IPS-NIHi11 (cell line): ENCODE measurements around the gene INPP5F.

Experiments
- DNase-seq: peaks from one replicate; pipeline ENCODE4 v3.0.0; 2012; ENCODE audit warnings: mixed read lengths, low spot score

Gene INPP5F

DNA sequence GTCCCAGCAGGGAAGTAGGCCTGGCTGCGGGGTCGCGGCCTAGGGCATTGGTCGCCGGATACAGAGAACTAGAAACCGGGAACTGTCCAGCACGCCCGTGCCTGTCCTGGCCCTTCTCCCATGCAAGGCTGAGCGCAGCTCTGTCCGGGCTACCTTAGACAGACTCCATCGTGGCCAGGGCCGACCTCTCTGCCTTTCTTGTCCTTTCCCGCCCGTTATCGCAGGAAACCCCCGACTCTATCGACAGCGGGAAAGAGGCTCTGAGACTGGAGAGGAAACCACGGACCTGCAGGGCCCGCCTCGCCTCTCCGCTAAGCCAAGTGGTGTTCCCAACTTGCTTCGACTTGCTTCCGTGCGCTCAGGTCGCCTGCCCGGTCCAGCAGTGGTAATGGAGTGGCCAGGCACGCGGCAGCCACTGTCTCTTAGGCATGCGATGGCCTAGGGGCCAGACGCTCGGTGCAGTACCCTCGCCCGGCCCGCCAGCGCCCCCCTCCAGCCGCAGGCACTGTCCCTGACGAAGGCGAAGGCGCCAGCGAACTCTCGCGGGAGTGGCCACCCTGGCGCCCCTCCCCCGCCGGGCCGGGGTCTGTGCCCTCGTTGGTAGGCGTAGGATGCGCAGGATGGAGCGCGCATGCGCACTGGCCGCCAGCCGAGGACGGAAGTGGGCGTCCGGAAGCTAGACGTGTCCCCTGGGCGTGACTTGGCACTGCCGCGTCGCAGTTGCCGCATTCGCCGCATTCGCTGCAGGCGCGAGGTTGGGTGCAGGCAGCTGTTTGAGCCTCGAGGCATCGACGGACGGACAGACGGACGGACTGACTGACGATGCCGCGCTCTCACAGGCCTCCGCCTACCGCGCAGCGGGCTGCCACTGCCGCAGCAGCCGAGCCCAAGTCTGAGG is 92.4 kb downstream of the INPP5F start:
- peak; percentile 89 for DNase-seq

DNA sequence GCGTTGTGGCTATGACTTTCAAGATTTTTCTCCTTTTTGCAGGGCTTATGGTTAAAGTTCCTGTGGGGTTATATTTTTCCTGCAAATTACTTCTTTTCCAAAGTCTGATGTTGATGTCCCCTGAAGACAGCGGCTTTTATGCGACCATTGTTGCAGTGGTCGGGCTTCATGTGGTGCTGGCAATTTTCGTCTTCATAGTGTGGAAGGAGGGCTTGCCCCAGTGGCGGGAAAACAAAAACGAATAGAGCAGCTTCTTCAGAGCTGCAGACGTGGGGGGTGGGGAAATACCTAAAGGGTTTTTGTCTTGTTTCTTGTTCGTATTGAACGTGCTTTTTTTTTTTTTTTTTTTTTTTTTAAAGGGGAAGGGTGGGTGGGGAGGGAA is 93.0 kb downstream of the INPP5F start:
- DNase-seq = peak; percentile 34

DNA sequence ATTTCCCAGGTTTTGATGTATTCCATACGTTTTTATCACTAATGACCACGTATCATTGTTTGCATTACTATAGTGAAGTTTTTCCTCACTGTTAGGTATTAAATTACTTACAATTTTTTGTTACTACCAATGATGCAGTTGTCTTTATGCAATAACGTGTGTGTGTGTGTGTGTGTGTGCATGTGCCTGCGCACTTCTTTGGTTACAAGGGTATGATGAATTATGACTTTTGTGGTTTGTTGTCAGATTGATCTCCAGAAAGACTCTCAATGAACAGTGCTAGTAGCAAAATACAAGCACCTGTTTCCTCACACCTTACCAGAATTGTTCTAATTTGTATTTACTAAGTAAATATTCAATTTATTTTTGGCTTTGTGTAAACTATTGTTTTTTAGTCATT is 95.3 kb downstream of the INPP5F start:
- DNase-seq = no peak

DNA sequence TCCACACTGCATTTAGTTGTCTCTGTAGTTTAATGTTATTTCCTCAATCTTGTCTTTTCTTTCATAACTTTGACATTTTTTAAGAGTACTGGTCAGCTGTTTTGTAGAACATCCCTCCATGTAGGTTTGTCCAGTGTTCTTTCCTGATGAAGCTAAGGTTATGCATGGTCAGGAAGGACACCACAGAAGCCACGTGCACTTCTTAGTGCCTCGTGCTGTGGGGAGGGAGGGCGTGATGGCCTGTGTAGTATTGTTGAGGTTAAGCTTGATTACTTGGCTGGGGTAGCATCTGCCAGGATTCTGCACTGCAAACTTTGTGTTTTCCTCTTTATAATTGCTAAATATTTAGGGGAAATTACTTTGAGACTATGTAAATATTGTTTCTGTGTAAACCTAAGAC is 98.4 kb downstream of the INPP5F start:
- no peak for DNase-seq

DNA sequence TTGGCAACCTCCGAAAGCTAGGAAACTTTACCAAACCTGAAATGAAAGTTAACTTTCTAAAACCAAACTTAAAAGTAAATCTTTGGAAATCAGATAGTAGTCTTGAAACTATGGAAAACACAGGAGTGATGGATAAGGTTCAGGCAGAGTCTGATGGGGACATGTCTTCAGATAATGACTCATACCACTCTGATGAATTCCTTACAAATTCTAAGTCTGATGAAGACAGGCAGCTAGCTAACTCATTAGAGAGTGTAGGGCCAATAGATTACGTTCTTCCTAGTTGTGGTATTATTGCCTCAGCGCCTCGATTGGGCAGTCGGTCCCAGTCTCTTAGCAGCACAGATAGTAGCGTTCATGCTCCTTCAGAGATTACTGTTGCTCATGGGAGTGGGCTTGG is 100.9 kb downstream of the INPP5F start:
- DNase-seq = no peak

DNA sequence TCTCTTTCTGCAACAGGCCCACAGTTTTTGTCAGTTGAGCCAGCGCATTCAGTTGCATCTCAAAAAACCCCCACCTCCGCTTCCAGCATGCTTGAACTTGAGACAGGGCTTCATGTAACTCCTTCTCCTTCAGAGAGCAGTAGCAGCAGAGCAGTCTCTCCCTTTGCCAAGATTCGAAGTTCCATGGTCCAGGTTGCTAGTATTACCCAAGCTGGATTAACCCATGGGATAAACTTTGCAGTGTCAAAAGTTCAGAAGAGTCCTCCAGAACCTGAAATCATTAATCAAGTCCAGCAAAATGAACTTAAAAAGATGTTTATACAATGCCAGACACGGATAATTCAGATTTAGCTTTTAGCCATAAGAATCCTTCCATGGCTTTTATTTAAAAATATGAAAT is 101.6 kb downstream of the INPP5F start:
- DNase-seq = no peak

DNA sequence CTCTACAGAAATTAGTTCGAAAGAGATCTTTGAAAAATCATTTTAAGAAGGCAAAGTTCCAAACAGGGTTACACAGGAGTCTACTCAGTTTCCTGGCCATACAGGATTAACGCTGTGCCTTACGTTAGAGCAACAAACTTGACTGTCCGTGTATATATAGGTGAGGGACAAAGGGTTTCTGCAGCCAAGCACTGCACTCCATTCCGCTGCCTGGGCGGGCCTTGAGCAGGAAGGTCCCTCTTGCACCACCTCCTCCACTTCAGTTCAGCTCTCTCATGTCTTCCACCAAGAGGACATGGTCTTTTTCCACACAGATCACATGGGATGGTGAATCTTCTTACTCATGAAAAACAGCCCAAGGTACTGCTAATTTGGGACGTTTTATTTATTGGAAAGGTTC is 103.6 kb downstream of the INPP5F start:
- DNase-seq = no peak

DNA sequence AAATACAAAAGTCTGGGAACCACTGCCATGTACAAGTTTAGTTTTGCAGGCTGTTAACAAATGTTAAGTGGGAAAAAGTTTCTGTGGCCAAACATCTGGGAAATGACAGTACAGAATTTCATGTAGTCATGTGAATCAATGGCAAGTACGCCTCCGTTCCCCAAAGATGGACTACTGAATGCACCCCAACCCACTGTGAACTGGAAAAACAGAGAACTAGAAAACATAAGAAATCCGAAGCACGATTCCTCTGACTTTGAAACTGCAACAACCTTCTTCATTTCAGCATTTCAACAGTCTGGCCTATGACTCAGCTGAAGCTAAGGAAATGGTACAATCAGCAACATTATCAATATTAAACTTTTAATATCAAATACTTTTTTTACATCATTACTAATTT is 105.0 kb downstream of the INPP5F start:
- DNase-seq = no peak

DNA sequence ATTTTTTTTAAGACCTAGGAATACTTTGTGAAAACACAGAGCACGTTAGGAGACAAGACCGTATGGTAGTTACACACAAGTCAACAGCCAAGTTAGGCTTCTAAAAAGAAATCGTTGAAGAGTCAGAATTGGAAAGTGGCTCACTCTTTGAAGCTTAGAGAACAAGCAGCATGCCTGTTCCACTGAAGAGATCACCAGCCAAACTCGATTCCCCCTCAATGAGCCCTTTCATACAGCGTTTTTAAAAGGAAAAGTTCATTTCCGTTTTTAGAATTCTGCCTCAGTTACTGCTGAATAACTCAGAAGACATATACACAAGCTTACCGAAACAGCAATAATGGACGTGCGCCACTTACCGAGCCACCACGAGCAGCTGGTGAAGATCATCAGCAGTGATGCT is 105.8 kb downstream of the INPP5F start:
- DNase-seq = no peak

DNA sequence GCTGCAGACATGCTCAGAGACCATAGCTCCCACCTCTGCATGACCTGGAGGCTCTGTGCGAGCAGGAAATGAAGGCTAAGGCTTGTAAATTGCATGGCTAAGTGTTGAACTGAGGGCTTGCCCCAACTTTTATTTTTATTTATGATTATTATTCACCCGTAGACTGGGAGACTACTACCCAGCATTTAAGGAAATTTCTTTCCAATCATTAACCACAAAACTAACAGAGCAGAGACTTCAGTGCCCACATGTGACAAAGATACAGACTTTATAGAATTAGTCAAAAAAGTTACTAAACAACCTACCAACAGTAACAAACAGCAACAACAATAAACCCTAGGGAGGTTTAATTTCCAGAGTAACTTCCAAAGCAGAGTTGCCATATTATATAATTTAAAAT is 107.1 kb downstream of the INPP5F start:
- no peak for DNase-seq

DNA sequence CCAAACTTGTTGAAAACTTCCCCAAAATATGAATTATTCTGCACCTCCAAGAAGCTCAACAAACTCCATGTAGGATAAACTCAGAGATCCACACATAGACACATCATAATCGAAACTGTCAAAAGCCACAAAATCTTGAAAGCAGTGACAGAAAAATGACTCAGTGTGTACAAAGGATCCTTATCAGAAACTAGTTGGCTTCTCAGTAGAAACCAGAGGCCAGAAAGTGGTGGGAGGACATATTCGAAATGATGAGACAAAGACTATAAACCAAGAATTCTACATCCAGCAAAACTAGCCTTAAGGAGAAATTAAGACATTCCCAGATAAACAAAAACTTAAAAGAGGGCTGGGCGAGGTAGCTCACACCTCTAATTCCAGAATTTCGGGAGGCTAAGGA is 108.3 kb downstream of the INPP5F start:
- no peak for DNase-seq

DNA sequence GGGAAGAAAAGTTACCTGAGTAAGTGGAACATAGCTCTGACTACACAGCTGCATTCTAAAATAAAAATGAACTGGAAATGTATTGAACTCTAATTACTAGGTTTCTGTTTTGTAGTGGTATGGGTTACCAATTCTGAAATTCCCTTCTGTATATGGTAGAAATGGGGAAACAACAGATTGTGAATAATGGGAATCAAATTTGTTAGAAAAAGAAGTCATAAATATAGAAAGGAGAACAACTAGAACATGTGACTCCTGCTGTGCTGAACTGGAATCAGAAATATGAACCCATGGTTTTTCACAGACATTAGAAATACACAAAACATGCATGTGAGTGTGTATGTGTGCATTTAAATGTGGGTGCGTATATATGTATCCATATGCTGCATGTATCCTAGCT is 119.8 kb downstream of the INPP5F start:
- DNase-seq = no peak

DNA sequence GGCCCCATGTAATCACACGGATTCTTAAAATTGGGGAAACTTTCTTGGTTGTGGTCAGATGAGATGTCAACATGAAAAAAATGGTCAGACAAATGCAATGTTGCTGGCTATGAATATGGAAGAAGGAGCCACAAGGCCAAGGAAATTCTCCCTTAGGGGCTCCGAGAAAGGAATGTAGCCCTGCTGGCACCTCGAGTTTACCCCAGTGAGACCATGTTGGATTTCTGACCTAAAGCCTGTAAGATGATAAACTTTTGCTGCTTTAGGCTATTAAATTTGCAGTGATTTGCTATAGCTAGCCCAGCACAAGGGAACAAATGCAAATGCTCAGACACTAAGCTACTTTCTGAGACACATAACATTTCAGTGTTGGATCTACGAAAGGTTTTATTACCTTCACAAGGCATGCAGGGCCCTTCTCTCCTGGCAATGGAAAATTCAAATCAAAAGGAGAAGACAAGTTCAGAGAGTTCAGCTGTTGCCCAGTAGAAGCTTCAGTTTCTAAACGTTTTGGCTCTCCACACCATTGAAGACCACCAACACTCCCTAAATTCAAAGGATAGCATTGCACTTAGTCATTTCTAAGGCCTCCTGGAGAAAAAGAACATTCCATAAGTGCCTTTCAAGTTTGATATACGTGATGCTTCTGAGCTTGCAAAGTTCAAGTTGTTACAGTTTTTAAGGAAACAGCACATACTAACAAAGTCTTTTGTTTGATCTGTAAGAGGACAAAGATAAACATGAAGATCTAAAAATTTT is 123.4 kb downstream of the INPP5F start:
- DNase-seq = no peak

DNA sequence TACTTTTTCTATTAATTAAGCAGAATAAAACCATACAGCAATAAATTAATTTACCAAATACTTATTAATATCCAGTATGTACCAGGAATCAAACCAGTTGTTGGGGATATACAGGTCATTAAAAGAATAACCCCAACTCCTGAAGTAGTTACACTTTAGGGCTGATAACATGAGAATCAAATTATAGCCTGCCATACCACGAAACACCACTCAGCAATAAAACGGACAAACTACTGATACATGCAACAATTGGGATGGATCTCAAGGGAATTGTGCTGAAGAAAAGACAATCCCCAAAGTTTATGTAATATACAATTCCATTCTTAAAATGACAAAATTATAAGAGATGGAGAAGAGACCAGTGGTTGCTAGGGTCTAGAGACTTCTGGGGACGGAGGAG is 124.1 kb downstream of the INPP5F start:
- no peak for DNase-seq

DNA sequence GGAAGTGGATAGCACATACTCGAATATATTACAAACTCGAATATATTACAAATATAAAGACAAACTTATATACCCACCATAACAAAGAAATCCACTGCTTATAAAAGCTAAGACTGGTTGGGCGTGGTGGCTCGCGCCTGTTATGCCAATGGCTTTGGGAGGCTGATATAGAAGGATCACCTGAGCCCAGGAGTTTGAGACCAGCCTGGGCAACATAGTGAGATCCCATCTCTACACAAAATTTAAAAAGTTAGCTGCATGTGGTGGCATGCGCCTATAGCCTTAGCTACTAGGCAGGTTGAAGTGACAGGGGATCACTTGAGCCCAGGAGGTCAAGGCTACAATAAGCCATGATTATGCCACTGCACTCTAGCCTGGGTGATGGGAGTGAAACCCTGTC is 126.4 kb downstream of the INPP5F start:
- no peak for DNase-seq

DNA sequence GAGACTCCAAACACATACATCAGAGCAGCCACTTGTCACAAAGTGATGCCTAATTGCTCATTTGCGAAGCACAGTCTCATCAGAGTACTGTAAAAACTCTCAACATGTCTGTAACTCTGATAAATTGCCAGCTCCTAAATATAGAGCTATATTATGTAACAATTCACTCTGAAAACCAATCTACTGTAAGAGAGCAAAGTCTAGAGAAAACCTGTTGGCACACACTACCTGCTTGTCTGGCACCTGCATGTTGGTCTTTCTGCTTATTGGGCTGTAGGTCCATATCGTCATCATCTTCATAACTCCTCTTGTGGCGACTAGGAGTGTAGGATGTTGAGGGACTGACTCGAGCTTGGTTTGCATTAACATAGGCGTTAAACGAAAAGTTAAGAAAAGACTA is 127.0 kb downstream of the INPP5F start:
- no peak for DNase-seq

DNA sequence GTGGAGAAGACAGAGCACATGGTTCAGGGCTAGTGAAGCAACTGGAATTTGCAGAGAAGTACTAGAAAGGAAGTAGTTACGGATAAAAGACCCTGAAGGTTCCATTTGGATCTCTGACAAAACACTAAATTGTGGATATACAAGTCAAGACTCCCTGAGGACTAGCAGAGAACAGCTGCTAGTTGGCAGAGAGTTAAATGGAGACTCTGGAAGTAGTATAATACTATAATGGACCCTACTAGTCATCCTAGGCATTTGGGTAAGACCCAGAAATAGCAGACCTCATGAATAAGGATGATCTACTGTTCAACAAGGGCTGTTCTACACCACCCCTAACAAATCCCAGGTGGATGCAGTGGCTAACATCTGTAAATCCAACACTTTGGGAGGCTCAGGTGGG is 127.7 kb downstream of the INPP5F start:
- no peak for DNase-seq

DNA sequence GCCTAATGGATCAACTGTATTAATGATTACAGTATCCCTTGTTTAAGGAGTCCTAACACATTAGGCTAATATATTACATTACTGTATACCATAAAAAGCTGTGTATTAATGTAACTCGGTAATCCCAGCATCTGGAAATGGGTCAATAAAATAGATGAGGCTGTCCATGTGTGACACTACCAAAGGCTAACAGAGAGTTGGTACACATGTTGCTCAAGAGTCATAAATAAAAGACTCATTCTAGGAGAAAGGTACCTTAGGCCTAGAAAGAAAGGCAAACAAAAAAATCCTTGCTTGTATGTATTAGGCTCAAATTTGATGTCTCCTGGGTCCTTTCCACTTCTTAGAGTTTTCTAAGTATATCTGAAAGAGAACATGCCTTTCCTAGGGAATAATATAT is 132.2 kb downstream of the INPP5F start:
- DNase-seq = no peak

DNA sequence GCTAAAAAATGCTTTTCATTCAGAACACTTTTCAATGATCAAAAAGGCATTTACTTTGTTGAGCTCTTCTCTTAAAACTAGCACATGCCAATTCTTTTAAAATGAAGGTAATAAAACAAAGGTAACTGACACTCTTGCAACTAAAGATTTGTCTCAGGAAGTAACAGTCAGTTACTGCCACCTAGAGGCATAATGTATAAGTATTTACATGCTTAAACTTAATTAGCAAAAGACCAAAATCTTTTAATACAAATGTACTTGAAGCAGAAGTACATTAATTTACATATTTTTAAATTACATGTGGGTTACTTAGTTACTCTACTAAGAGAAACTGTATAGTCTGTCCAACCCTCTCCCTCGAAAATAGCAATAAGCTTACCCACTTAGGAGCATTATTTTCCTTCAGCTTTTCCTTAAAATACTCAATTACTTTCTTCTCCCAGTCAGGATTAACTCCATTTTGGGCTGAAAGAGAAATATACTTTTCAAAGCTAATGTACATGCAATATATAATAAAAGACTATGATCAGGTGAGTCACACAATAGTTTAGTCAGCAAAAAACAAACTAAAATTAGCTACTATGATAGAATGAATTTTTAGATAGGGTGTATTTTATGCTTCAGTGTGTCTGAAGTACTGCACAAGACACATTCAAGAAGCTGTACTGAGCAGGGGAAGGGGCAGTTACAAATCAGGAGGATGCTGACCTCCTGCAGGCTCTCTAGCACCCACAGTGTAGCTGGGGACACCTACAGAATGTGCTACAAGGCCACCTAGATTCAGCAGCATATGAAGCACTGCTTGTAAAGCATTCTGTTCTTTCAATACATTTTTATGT is 133.8 kb downstream of the INPP5F start:
- DNase-seq = no peak

DNA sequence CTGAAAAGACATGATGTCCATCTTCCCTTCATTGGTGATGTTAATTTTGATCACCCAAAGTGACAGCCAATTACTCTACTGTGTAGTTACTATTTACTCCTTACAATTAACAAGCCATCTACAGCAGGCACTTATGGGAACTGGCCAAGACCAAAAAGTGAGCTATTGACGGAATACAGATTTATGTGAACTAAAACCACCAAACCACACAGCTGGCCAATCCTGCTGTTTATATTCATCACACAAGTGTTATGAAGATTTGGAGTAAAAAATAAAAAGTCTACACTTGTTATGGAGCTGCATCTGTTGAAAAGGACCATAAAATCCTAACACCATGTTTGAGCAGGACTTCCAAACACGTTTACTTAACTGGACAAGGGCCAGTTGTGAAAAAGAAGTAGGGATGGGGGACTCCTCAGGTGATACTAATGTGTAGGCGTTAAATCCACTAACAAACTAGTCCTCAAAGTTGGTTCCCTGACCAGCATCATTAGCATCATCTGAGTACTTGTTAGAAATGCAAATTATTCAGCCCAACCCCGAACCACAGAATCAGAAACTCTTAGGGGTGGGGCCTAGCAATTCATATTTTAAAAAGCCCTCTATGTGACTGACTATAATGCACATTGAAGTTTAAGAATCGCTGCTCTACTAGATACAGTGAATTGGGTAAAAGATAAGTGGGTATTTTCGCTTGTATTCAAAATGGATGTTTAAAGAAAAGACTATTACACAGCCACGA is 135.2 kb downstream of the INPP5F start:
- no peak for DNase-seq

DNA sequence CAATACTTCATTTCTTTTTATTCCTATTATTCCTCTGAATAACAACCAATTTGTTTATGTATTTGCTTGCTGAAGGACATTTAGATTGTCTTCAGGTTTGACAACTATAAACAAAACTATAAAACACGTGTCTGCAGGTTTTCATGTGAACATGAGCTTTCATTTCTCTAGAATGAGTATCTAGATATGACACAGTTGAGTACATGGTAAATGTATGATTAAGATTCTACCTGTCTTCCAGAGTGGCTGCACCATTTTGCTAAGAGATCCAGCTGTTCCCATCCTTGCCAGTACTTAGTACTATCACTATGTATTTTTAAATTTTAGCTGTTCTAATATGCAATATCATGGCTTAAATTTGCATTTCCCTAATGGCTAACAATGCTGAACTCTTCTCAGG is 136.7 kb downstream of the INPP5F start:
- no peak for DNase-seq
